ENCODE data around the gene KIF22. TPM values are rescaled to one million over a fixed set of nuclear protein-coding genes. Genes with fewer than 3 reads are reported as not detected.
"Not testable (repeated sequence)": the region's sequence is repeated elsewhere in the genome, so short reads cannot be mapped to it uniquely, and the experiment has no call there.

Gene KIF22
- polyA plus RNA-seq, 6 donors from 2014 or later: 24.0 to 29.6 (median 26.3) TPM

GRCh38 chr16:29774730-29775129 is 15.8 kb upstream of the KIF22 start:
- H3K27me3 Mint-ChIP-seq: peaks cover 0 to 6% (median 0%) of the 10 kb centered on the region in 3 donors
- H3K4me1 Mint-ChIP-seq: peaks cover 0 to 5% (median 4%) of the 10 kb centered on the region in 3 donors
- DNase-seq: no peak
- H3K36me3 Mint-ChIP-seq: no peaks in the 10 kb centered on the region
- no peak for ATAC-seq (ENCODE audit: low read depth in 2 of 2)
- no peaks in the 10 kb centered on the region for H3K9me3 Mint-ChIP-seq
- H3K4me3 Mint-ChIP-seq: no peak overlapping the region
- H3K27ac Mint-ChIP-seq: peak overlapping the region in 1 of 6 donors; percentile 68

- ATAC-seq (ENCODE audit: low read depth in 2 of 2): no peak
Measured at GRCh38 chr16:29775742-29776408, 14.7 kb upstream of the KIF22 start.

GRCh38 chr16:29777576-29778350 is 12.8 kb upstream of the KIF22 start, which contains the start of gene ZG16:
Gene ZG16 (plus strand): TSS chr16:29778256. CDS start chr16:29779267, 1,011 bp downstream.
- Mint-ChIP-seq H3K27ac (peak within 1 kb of the TSS in 3 of 6 donors; percentile 22 to 83 (median 60)), H3K36me3 (no peaks in the 10 kb centered on the region), H3K4me1 (peaks cover 0 to 7% (median 1%) of the 10 kb centered on the region in 3 donors), H3K27me3 (peaks cover 0 to 6% (median 4%) of the 10 kb centered on the region in 3 donors), H3K9me3 (no peaks in the 10 kb centered on the region), H3K4me3 (peak within 1 kb of the TSS in 1 of 8 donors; percentile 74)
- ATAC-seq (ENCODE audit: low read depth in 2 of 2) (no peak), DNase-seq (no peak)

More at GRCh38 chr16:29775742-29776408, 14.7 kb upstream of the KIF22 start:
- Mint-ChIP-seq H3K27me3 (peaks cover 0 to 6% (median 2%) of the 10 kb centered on the region in 3 donors), H3K27ac (no peak overlapping the region), H3K4me1 (peaks cover 0 to 5% (median 0%) of the 10 kb centered on the region in 3 donors), H3K9me3 (no peaks in the 10 kb centered on the region), H3K36me3 (no peaks in the 10 kb centered on the region), H3K4me3 (no peak overlapping the region)
- no peak for DNase-seq

GRCh38 chr16:29779474-29779873 is 11.1 kb upstream of the KIF22 start:
- peaks cover 0 to 7% (median 4%) of the 10 kb centered on the region in 3 donors for H3K4me1 Mint-ChIP-seq
- ATAC-seq (ENCODE audit: low read depth in 2 of 2) (no peak), DNase-seq (no peak)
- no peak overlapping the region for H3K27ac Mint-ChIP-seq
- H3K4me3 Mint-ChIP-seq: no peak overlapping the region
- peaks cover 0 to 6% (median 4%) of the 10 kb centered on the region in 3 donors for H3K27me3 Mint-ChIP-seq
- H3K9me3 Mint-ChIP-seq: peaks cover 0 to 2% (median 0%) of the 10 kb centered on the region in 7 donors
- no peaks in the 10 kb centered on the region for H3K36me3 Mint-ChIP-seq

GRCh38 chr16:29783094-29783953 is 7.2 kb upstream of the KIF22 start:
- not testable (repeated sequence) for DNase-seq; ATAC-seq (ENCODE audit: low read depth in 2 of 2); H3K36me3 Mint-ChIP-seq; H3K4me3 Mint-ChIP-seq; H3K9me3 Mint-ChIP-seq; H3K27me3 Mint-ChIP-seq
- Mint-ChIP-seq H3K4me1 (peaks cover 9 to 17% (median 9%) of the 10 kb centered on the region in 3 donors), H3K27ac (peak overlapping the region in 1 of 6 donors; percentile 85)

GRCh38 chr16:29784157-29784556 is 6.4 kb upstream of the KIF22 start:
- Mint-ChIP-seq H3K9me3 (peaks cover 0 to 2% (median 0%) of the 10 kb centered on the region in 7 donors), H3K27me3 (peaks cover 0 to 4% (median under 1%) of the 10 kb centered on the region in 3 donors), H3K4me1 (peaks cover 9 to 19% (median 13%) of the 10 kb centered on the region in 3 donors), H3K27ac (peak overlapping the region in 4 of 6 donors; percentile 29 to 85 (median 80)), H3K4me3 (peak overlapping the region in 1 of 8 donors; percentile 32), H3K36me3 (no peaks in the 10 kb centered on the region)
- DNase-seq (no peak), ATAC-seq (ENCODE audit: low read depth in 2 of 2) (no peak)

GRCh38 chr16:29784901-29785500 is 5.5 kb upstream of the KIF22 start:
- Mint-ChIP-seq H3K9me3 (peaks cover 0 to 2% (median 0%) of the 10 kb centered on the region in 7 donors), H3K4me1 (peaks cover 14 to 25% (median 15%) of the 10 kb centered on the region in 3 donors), H3K27ac (peak overlapping the region in 3 of 6 donors; percentile 42 to 51 (median 47)), H3K36me3 (no peaks in the 10 kb centered on the region), H3K27me3 (peaks cover 0 to 4% (median 0%) of the 10 kb centered on the region in 3 donors), H3K4me3 (peak overlapping the region; percentile 56 to 86 (median 74))
- peak; percentile 93 to 95 for ATAC-seq (ENCODE audit: low read depth in 2 of 2)
- peak; percentile 58 for DNase-seq

- not testable (repeated sequence) for ATAC-seq (ENCODE audit: low read depth in 2 of 2); H3K36me3 Mint-ChIP-seq; H3K9me3 Mint-ChIP-seq; DNase-seq; H3K27me3 Mint-ChIP-seq
- peak overlapping the region in 1 of 8 donors; percentile 37 for H3K4me3 Mint-ChIP-seq
- H3K27ac Mint-ChIP-seq: peak overlapping the region in 1 of 6 donors; percentile 52
- peaks cover 25 to 44% (median 35%) of the 10 kb centered on the region in 3 donors for H3K4me1 Mint-ChIP-seq
Measured at GRCh38 chr16:29787155-29787554, 3.4 kb upstream of the KIF22 start.

- Mint-ChIP-seq H3K4me3 (peak overlapping the region; percentile 88 to 99 (median 98)), H3K4me1 (peaks cover 38 to 45% (median 41%) of the 10 kb centered on the region in 3 donors), H3K36me3 (no peaks in the 10 kb centered on the region), H3K27ac (peak overlapping the region; percentile 79 to 99 (median 96)), H3K27me3 (no peaks in the 10 kb centered on the region), H3K9me3 (no peaks in the 10 kb centered on the region)
- DNase-seq (no peak), ATAC-seq (ENCODE audit: low read depth in 2 of 2) (no peak)
Measured at GRCh38 chr16:29789775-29790182, 772 bp upstream of the KIF22 start.

GRCh38 chr16:29790949-29791844 is 646 bp downstream of the KIF22 start:
- H3K9me3 Mint-ChIP-seq: no peaks in the 10 kb centered on the region
- peaks cover 31 to 36% (median 31%) of the 10 kb centered on the region in 3 donors for H3K4me1 Mint-ChIP-seq
- DNase-seq (no peak), ATAC-seq (ENCODE audit: low read depth in 2 of 2) (peak in 1 of 2 donors; percentile 8)
- H3K27ac Mint-ChIP-seq: peak overlapping the region; percentile 94 to 99 (median 96)
- no peaks in the 10 kb centered on the region for H3K36me3 Mint-ChIP-seq
- H3K27me3 Mint-ChIP-seq: no peaks in the 10 kb centered on the region
- H3K4me3 Mint-ChIP-seq: peak overlapping the region; percentile 88 to 99 (median 98)

- peaks cover 31 to 36% (median 31%) of the 10 kb centered on the region in 3 donors for H3K4me1 Mint-ChIP-seq
- peak overlapping the region in 2 of 6 donors; percentile 69 to 99 for H3K27ac Mint-ChIP-seq
- H3K36me3 Mint-ChIP-seq: peaks cover 0 to 6% of the 10 kb centered on the region in 2 donors
- ATAC-seq (ENCODE audit: low read depth in 2 of 2) (no peak), DNase-seq (no peak)
- H3K4me3 Mint-ChIP-seq: peak overlapping the region; percentile 51 to 99 (median 93)
- no peaks in the 10 kb centered on the region for H3K9me3 Mint-ChIP-seq
- no peaks in the 10 kb centered on the region for H3K27me3 Mint-ChIP-seq
Measured at GRCh38 chr16:29791845-29792807, 1.6 kb downstream of the KIF22 start.
